ENCODE results near the gene ESPL1. TPM values are rescaled to one million over a fixed set of nuclear protein-coding genes. Genes with fewer than 3 reads are reported as not detected.
A peak's percentile ranks its signal among the peaks of the same experiment; 100 is the strongest.

ESPL1 gene
- total and polyA plus RNA-seq, 2 donors (not counting 1 experiment from before 2014, with no cell fraction given) = 1.4 to 1.8 TPM

DNA sequence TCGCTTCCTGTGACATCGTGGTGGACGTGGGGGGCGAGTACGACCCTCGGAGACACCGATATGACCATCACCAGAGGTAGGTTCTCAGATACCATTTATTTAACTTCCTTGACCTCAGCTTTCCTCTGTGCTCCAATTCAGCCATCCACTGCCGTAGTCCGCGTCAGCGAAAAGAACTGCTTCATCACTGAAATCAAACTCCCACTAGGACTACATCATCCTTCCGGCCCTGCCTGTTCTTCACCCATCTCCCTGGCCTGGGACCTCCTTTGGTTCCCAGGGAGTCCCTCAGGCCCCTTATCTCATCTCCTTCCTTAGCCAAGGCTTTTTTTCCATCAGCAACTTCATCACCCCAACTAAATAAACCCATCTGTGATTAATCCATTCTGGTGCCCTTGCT, 32.1 kb downstream of the ESPL1 start:
- Histone ChIP-seq H3K9ac (ENCODE audit: insufficient read depth, low read length) (peak overlapping the region; percentile 86), H3K79me2 (ENCODE audit: control insufficient read depth, insufficient read depth, low read length) (peaks cover 45% of the 10 kb centered on the region), H3K27me3 (ENCODE audit: control insufficient read depth, insufficient read depth, low read length) (no peaks in the 10 kb centered on the region), H2AFZ (ENCODE audit: low read length) (peak overlapping the region; percentile 7), H3K9me3 (ENCODE audit: control insufficient read depth, insufficient read depth, low read depth, low read length) (no peaks in the 10 kb centered on the region), H3K27ac (ENCODE audit: insufficient read depth, low read length) (peak overlapping the region; percentile 95), H3K4me1 (ENCODE audit: control insufficient read depth, extremely low read depth, insufficient read depth, low read length) (peaks cover 17% of the 10 kb centered on the region), H3K4me3 (replicated peaks in 1 of 4; ENCODE audit: control extremely low read depth in 1 of 4, insufficient read depth in 1 of 4, low read depth in 3 of 4, low read length in 4 of 4) (peak overlapping the region; percentile 36 to 88 (median 77)), H4K20me1 (ENCODE audit: control insufficient read depth, extremely low read depth, insufficient read depth, low read length) (no peaks in the 10 kb centered on the region), H3K36me3 (ENCODE audit: control insufficient read depth, insufficient read depth, low read length) (peaks cover 4% of the 10 kb centered on the region), H3K4me2 (ENCODE audit: extremely low read depth, insufficient read depth, low read length) (peak overlapping the region; percentile 87)
- TF ChIP-seq, protein P1, sequence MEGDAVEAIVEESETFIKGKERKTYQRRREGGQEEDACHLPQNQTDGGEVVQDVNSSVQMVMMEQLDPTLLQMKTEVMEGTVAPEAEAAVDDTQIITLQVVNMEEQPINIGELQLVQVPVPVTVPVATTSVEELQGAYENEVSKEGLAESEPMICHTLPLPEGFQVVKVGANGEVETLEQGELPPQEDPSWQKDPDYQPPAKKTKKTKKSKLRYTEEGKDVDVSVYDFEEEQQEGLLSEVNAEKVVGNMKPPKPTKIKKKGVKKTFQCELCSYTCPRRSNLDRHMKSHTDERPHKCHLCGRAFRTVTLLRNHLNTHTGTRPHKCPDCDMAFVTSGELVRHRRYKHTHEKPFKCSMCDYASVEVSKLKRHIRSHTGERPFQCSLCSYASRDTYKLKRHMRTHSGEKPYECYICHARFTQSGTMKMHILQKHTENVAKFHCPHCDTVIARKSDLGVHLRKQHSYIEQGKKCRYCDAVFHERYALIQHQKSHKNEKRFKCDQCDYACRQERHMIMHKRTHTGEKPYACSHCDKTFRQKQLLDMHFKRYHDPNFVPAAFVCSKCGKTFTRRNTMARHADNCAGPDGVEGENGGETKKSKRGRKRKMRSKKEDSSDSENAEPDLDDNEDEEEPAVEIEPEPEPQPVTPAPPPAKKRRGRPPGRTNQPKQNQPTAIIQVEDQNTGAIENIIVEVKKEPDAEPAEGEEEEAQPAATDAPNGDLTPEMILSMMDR (conservative IDR thresholded peaks at IDR 0.05 in 1 of 2, IDR thresholded peaks at IDR 0.05 in 1 of 2; ENCODE audit: low read depth in 1 of 2, low read length in 2 of 2) = no peak
- no peak for TF ChIP-seq EZH2 (IDR thresholded peaks at IDR 0.05; ENCODE audit: low read length, missing control alignments)
- DNase-seq (ENCODE audit: low read depth in 2 of 2) = peak; percentile 32 to 63

DNA sequence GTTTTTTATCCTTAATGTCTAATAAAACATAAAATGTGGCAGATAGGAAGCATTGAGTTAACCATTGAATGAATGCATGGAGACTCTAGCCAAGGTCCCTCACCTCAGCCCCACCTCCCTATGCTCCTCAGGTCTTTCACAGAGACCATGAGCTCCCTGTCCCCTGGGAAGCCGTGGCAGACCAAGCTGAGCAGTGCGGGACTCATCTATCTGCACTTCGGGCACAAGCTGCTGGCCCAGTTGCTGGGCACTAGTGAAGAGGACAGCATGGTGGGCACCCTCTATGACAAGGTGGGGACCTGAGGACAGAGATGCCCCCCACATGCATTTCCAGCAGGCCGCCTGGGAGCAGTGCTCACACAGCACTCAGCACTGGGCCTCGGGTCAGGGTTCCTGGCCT, 34.8 kb downstream of the ESPL1 start:
- Histone ChIP-seq H2AFZ (ENCODE audit: low read length) (no peak overlapping the region), H3K27ac (ENCODE audit: insufficient read depth, low read length) (no peak overlapping the region), H3K36me3 (ENCODE audit: control insufficient read depth, insufficient read depth, low read length) (peaks cover 9% of the 10 kb centered on the region), H4K20me1 (ENCODE audit: control insufficient read depth, extremely low read depth, insufficient read depth, low read length) (no peaks in the 10 kb centered on the region), H3K4me2 (ENCODE audit: extremely low read depth, insufficient read depth, low read length) (no peak overlapping the region), H3K27me3 (ENCODE audit: control insufficient read depth, insufficient read depth, low read length) (no peaks in the 10 kb centered on the region), H3K4me3 (replicated peaks in 1 of 4; ENCODE audit: control extremely low read depth in 1 of 4, insufficient read depth in 1 of 4, low read depth in 3 of 4, low read length in 4 of 4) (no peak overlapping the region), H3K4me1 (ENCODE audit: control insufficient read depth, extremely low read depth, insufficient read depth, low read length) (peaks cover 10% of the 10 kb centered on the region), H3K79me2 (ENCODE audit: control insufficient read depth, insufficient read depth, low read length) (peaks cover 23% of the 10 kb centered on the region), H3K9ac (ENCODE audit: insufficient read depth, low read length) (no peak overlapping the region), H3K9me3 (ENCODE audit: control insufficient read depth, insufficient read depth, low read depth, low read length) (no peaks in the 10 kb centered on the region)
- DNase-seq (ENCODE audit: low read depth in 2 of 2) = no peak
- TF ChIP-seq, protein P1 (conservative IDR thresholded peaks at IDR 0.05 in 1 of 2, IDR thresholded peaks at IDR 0.05 in 1 of 2; ENCODE audit: low read depth in 1 of 2, low read length in 2 of 2) = no peak
- no peak for TF ChIP-seq EZH2 (IDR thresholded peaks at IDR 0.05; ENCODE audit: low read length, missing control alignments)

DNA sequence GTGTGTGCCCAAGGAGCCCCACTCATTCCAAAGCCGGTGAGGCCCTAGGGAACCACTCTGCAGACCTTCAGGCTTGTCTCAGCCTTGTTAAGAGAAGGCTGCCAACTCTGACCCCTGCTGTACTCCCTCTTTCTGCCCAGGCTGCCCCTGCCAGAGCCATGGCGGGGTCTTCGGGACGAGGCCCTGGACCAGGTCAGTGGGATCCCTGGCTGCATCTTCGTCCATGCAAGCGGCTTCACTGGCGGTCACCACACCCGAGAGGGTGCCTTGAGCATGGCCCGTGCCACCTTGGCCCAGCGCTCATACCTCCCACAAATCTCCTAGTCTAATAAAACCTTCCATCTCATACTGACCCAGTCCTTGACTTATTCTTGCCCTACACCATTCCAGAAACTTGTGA, 38.7 kb downstream of the ESPL1 start:
- no peak overlapping the region for H3K4me2 ChIP-seq (ENCODE audit: extremely low read depth, insufficient read depth, low read length)
- no peaks in the 10 kb centered on the region for H4K20me1 ChIP-seq (ENCODE audit: control insufficient read depth, extremely low read depth, insufficient read depth, low read length)
- no peaks in the 10 kb centered on the region for H3K27me3 ChIP-seq (ENCODE audit: control insufficient read depth, insufficient read depth, low read length)
- no peaks in the 10 kb centered on the region for H3K9me3 ChIP-seq (ENCODE audit: control insufficient read depth, insufficient read depth, low read depth, low read length)
- H3K79me2 ChIP-seq (ENCODE audit: control insufficient read depth, insufficient read depth, low read length) = peaks cover 9% of the 10 kb centered on the region
- DNase-seq (ENCODE audit: low read depth in 2 of 2) = no peak
- no peak overlapping the region for H3K27ac ChIP-seq (ENCODE audit: insufficient read depth, low read length)
- no peak overlapping the region for H2AFZ ChIP-seq (ENCODE audit: low read length)
- no peaks in the 10 kb centered on the region for H3K4me1 ChIP-seq (ENCODE audit: control insufficient read depth, extremely low read depth, insufficient read depth, low read length)
- no peak overlapping the region for H3K4me3 ChIP-seq (replicated peaks in 1 of 4; ENCODE audit: control extremely low read depth in 1 of 4, insufficient read depth in 1 of 4, low read depth in 3 of 4, low read length in 4 of 4)
- H3K36me3 ChIP-seq (ENCODE audit: control insufficient read depth, insufficient read depth, low read length) = peaks cover 18% of the 10 kb centered on the region
- H3K9ac ChIP-seq (ENCODE audit: insufficient read depth, low read length) = no peak overlapping the region
- TF ChIP-seq, protein P1 (conservative IDR thresholded peaks at IDR 0.05 in 1 of 2, IDR thresholded peaks at IDR 0.05 in 1 of 2; ENCODE audit: low read depth in 1 of 2, low read length in 2 of 2) = no peak
- TF ChIP-seq EZH2 (IDR thresholded peaks at IDR 0.05; ENCODE audit: low read length, missing control alignments) = no peak

Data from fibroblast of lung (primary cell).